HepG2 (cell line): Measurements from ENCODE around the gene NKAIN2.

Experiments
- FOXA3 ChIP-seq: IDR thresholded peaks from 2 replicates; pipeline ENCODE4 v1.6.1; 2016; ENCODE audit warnings: missing genetic modification reagents, missing compliant biosample characterization
- ZNF782 ChIP-seq: sonication (generic); formaldehyde crosslinking; IDR thresholded peaks from 2 replicates; pipeline ENCODE4 v1.4.0; 2020; ENCODE audit warnings: missing genetic modification reagents, mild to moderate bottlenecking, borderline replicate concordance

DNA sequence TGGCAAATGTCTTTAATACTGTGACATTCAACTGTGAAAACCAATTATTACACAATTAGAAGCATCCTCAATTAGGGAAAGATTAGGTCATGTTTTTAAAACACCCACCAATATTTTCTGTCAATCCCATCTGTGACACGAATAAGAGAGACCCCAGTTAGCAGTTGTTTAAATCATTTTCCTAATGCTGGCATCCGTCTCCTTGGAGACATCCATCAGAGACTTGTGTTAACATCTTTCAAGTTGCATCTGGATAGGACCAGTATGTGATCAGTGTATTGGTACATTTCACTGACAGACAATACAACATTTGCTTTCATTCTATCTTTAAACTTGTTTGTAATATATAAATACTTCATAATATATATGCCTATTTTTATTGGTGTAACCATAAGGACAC is 737.9 kb downstream of the NKAIN2 start:
- no peak for TF ChIP-seq FOXA3 (CRISPR knock-in tag)
- TF ChIP-seq ZNF782, result no peak
